NCI-H2081 (cell line): ENCODE measurements around the gene PLPPR3.
A peak's percentile ranks its signal among the peaks of the same experiment; 100 is the strongest.

Experiments
- DNase-seq, 2 experiments: peaks; one replicate each; lab custom pipeline; 2025; lab: John Stamatoyannopoulos, UW

The PLPPR3 gene

GRCh38 chr19:821825-822503, at the start of gene PLPPR3:
PLPPR3 (minus strand) TSS chr19:821955; CDS start chr19:821559, 396 bp downstream.
- no peak for DNase-seq

GRCh38 chr19:870963-871401, 49.2 kb upstream of the PLPPR3 start:
- peak; percentile 63 to 85 for DNase-seq

GRCh38 chr19:870314-870713, 48.6 kb upstream of the PLPPR3 start:
- no peak for DNase-seq

GRCh38 chr19:869245-870177, 47.8 kb upstream of the PLPPR3 start:
- DNase-seq: no peak

- DNase-seq: no peak
Measured at GRCh38 chr19:868458-869244, 46.9 kb upstream of the PLPPR3 start.

- DNase-seq: no peak
Measured at GRCh38 chr19:867855-868457, 46.2 kb upstream of the PLPPR3 start.

GRCh38 chr19:867301-867793, 45.6 kb upstream of the PLPPR3 start:
- DNase-seq: peak; percentile 41 to 72

- DNase-seq: no peak
Measured at GRCh38 chr19:866769-867300, 45.1 kb upstream of the PLPPR3 start.

GRCh38 chr19:863315-863620, 41.5 kb upstream of the PLPPR3 start:
- no peak for DNase-seq

- no peak for DNase-seq
Measured at GRCh38 chr19:862581-863314, 41.0 kb upstream of the PLPPR3 start.

- DNase-seq: no peak
Measured at GRCh38 chr19:861756-862580, 40.2 kb upstream of the PLPPR3 start.

- DNase-seq: no peak
Measured at GRCh38 chr19:861141-861755, 39.5 kb upstream of the PLPPR3 start.

GRCh38 chr19:858868-859843, 37.4 kb upstream of the PLPPR3 start, which contains the start of gene CFD:
CFD (plus strand) TSS chr19:859664; CDS start chr19:859690, 26 bp downstream.
- DNase-seq: no peak

GRCh38 chr19:858284-858683, 36.5 kb upstream of the PLPPR3 start:
- no peak for DNase-seq

- DNase-seq: no peak
Measured at GRCh38 chr19:855566-856120, 33.9 kb upstream of the PLPPR3 start.

- no peak for DNase-seq
Measured at GRCh38 chr19:855142-855541, 33.4 kb upstream of the PLPPR3 start.

- no peak for DNase-seq
Measured at GRCh38 chr19:854549-854948, 32.8 kb upstream of the PLPPR3 start.
